Amygdala (tissue), 56 donors: ENCODE data around the gene UBTD1.
A peak's percentile ranks its signal among the peaks of the same experiment; 100 is the strongest.
"Not testable (repeated sequence)": the region's sequence is repeated elsewhere in the genome, so short reads cannot be mapped to it uniquely, and the experiment has no call there.

Experiments used
- DNase-seq, 56 donors: peaks; one replicate each; lab custom pipeline; 2025; lab: John Stamatoyannopoulos, UW

UBTD1 gene

DNA sequence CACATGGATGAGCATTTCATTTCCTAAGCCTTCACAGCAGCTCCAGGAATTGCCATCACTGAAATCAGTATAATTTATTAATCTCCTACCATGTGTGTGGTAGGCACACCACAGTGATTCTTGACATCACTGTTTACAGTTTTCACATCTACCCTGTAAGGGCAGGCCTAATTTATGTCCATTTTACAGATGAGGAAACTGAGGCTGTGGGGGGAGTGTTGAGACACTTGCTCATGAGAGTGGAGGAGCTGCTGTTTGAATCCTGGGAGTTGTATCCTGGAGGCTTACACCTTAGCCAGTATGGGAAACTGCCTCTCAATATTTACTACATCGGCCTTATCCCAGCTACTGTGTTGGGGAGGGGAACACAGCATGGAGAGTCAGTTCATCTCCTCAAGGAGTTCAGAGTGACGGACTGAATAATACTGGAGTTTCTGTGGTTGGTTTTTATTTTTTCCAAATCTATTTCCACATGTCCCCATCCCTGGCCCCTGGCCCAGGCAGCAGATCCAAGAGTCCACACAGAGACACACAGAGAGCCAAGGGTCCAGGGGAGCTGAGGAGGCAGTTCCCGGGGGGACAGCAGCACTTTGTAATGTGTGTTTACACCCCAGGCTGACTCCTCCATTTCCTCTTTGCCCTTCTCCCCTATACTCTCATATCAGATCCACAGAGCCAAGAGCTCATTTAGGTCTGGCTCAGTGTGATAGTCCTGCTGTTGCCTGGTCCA, 13.2 kb downstream of the UBTD1 start:
- no peak for DNase-seq

DNA sequence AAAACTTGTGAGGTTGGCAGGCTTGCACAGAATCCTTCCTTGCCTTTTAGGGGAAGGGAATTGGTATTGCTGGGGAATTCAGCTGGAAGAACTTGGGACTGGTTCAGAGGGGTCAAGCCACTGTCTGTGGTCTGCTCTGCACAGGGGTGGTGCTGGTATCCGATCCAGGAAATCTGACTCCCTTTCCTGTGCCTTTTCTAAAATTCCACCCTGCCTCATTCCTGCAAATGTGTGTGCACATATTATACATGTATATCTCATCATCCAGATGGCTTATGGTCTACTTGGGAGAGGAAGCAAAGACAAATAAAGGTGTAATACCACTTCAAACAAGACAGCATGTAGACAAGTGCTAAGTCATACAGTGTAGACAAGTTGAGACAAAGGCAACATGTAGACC, 14.3 kb downstream of the UBTD1 start:
- DNase-seq, result no peak

DNA sequence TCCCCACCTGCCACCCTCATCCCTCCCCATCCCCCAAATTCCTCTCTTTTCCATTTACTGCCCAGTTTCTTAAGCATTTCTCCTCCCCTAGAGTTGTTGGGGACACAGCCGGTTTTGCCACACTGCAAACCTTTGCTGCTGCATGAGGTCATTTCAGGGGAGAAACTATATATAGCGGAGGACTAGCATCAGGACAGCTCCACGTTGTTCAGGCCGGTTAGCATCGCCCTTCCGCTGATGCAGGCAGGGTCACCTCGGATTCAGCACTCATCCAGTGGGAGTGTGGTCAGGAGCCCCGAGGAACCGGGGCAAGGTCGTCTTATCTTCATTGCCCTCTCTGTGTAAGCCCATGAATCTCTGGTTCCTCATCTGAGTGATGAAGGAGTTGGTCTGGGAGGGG, 15.6 kb downstream of the UBTD1 start:
- DNase-seq, result no peak

DNA sequence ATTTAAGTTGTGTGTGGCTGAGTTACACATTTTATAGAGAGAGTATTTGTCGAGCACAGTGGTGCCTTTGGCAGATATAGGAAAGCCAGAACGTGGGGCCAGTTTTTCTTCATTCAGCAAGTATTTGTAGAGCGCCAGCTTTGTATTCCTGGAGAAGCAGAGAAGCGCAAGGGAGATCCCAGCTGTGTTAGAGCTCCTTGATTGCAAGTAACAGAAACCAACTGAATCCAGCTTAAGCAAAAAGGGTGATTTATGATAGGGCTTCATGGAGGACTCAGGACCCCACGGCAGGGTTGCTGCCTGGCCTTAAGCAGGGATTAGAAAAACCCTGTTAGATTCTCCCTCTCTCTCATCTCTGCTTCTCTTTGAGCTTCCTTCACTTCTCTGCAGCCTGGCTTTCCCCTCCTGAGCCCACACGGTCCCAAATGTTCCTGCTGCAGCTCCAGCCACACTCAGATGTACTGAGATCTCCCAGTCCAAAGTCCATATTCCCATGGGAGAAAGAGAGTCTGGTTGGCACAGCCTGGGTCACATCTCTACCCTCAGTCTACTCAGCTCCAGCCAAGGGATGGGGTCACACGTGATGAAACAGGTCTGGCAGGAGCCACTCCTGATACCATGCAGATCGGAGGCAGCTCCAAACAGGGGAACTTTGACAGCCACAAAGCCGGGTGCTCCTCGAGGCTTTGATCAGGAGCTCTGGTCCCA, 16.7 kb downstream of the UBTD1 start:
- DNase-seq, result no peak

DNA sequence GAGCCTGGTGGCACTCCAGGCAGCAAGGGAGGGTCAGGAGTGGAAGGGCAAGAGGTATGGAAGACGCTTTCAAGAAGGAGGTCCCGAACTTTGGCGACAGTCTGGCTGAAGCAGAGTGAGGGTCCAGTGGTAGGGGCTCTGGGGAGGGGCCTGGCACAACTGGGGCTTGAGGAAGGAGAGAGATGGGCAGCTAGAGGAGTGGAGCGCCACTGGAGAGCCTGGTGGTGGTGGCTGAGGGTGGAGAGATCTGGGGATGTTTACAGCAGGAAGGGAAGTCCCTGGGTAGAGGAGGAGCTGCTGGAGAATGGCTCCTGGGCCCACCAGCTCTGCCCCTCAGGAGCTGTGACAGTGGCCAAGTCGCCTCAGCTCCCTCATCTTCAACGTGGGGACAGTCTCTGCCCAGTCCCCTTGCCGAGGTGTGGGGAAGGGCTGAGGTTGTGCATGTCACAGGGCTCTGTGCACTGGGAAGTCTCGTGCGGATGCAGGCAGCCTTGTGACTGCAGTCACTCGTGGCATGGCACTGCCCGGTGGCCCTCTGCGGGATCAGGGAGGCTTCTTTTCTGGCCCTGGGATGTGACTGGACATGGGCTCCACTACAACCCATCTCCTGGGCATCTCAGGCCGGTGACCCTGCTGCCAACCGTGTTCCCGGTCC, 18.5 kb downstream of the UBTD1 start:
- no peak for DNase-seq

DNA sequence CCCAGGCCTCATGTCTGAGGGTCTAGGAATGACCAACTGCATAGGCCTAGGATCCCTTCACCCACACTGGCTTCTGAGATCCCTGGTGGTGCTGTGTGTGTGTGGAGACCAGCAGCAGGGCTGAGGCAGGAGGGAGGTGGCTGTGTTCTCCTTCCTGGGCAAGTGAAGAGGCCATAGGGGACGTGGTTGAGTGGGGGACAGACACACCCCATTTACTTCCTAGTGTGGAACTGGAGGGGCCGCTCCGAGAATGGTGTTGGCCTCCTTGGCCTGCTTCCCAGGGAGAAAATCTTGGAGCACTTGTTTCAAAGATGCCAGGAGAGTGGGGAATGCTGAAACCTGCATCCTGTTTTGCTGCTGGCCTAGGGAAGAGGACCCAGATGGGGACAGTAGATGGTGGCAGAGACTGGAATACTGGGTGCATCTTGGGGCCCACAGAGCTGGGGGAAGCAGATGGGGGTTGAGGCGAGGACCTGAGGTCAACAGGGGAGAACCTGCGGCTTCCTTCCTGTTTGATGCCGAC, 19.1 kb downstream of the UBTD1 start:
- DNase-seq, result no peak

DNA sequence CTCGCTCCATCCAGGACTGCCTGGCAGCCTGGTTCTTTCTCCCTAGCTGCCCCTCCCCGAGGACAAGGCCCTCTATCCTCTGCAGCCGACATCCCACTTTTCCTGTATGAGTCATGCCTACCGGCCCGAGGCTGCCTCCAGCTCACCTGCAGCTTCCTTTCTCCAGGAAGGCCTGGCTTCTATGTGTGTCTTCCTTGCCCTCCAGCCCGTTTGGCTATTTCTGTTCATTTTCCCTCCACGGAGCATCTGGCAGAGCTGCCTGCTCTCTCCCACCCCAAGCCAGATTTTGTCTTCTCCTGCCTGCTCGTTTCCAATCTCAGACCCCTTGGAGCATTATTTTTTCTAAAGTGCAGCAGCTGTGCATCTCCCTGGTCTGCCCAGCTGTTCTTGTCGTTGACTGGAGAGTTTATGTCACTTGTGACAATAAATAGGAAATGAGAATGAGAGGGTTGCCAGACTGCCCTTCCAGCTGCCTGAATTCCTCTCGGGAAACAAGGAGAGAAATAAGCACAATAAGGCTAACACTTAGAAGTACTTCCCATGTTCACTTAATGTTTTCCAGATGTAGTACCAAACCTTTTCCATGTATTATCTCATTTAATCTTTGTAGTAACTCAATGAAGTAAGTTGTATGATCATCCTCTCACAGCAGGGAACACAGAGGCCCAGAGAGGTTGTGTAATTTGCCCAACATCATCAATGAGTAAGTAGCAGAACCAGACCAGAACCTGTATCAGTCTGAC, 19.7 kb downstream of the UBTD1 start:
- no peak for DNase-seq

DNA sequence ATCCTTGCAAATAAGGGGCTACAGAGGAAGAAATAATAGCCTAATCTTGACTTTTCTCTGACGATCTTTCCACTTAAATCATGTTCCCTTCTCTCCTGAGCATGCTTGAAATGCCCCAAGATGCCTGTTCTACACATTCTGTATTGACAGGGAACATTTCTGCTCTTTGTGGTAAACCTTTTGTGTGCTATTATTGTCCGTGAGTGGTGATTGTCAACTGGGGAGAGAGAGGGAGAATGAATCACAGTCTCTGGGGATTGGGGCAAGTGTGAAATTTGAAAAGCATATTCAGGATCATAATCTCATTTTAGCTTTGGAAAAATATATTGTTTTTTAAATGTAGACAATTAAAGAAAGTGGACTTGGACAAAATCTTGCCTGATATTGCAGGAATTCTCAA, 20.6 kb downstream of the UBTD1 start:
- no peak for DNase-seq

DNA sequence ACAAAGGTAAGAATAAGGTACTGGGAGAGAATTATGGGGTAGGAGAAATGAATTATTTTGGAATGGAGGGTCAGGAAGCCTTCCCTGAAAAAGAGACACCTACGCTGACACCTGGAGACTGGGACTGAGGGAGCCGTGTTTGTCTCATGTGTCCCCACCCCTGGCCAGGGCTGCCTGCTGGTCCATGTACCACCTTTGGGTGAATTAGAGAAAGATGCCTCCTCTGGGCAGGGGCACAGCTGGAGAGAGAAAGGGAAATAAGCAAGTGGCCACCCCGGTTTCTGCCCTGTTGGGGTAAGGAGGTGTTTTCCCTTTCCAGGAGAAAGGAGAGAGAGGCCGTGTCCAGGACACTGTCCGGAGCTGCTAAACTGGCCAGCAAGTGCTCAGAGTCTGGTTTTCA, 21.8 kb downstream of the UBTD1 start:
- DNase-seq, result no peak

DNA sequence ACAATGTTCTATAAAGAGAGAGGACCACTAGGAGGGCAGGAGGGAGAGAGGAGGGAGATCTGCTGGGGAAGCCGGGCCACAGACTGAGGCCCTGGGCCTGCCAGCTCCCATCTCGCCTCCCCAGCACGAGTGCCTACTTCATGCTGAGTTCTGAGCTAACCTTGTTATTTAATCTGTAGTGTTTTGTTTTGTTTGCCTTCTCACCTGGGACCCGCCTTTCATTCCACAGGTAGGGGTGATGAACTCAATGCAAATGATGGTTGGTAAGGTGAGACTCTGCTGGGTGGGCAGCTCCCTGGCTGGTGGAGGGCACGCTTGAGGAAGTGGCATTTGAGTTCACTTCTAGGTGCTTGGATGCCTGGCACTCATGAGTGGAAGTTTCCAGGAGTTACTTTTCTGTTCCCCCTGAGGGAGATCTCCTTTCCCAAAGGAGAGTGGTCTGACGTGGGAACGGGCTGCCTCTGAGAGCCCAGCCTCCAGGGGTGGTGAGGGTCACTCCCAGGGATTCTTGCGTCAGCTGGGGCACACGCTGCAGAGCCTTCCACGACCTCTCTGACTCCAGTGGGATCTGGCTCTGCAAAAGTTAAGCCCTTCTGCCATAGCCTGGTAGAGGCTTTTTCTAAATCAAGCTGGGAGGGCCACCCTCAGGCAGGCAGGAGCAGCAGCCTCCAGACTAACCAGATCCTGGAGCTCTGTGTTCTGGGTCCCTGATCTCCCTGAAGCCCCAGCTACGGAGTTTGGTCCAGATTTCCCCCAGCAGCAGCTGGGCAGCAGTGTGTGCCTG, 22.4 kb downstream of the UBTD1 start:
- DNase-seq, result no peak

DNA sequence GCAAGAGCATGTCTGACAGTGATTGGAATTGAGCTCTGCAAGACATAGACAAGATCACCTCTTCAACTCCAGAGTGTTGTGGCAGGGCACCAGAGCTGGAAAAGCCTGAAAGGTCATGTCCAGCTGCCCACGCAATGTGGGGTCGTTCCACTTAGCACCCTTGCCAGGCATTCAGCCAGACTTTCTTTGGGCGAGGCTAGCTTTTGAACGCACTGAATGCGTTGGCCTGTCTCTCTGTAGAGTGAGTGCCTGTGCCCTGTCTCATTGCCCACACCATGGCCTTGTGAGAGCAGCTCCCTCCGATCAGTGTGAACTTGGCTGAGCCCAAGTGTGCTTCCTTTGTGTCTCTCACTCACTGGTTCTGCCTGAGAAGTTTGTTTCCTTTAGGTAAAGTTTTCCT, 23.3 kb downstream of the UBTD1 start:
- peak in 3 of 56 donors; percentile 6 to 25 (median 6) for DNase-seq

DNA sequence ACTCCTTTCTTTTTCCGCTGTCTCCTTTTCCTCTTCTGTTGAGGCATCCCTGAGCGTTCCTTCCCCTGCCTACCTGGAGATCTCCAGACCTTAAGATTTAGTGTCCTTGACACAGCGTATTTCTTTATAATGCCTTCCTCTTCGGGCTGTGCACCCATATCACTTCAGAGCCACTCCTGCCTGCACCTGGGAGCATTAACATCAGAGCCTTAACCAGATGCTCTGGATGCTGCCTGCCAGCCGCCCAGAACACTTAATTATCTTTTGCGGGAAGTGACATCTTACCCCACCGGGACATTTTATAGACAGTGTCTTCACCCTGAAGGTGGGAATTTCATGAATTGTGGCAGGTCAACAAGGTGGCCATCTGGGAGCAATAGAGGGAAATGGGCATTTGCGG, 24.2 kb downstream of the UBTD1 start:
- no peak for DNase-seq

DNA sequence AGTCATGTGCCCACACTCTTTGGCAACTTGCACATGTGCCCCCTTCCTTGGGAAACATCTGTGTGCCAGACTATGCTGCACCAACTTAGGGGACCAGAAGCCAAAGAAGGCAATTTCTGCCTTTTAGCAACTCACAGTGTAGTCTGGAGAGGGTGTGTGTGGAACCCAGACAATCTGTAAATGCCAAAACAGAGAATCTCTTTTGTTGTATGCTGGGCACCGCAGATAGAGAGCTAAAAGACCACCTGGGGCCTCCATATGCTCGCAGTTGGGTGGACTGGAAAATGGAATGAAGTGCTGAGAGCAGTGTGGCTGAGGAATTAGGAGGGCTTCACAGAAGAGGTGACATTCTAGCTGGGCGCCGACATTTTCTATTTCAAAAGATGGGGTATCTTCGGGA, 26.4 kb downstream of the UBTD1 start:
- no peak for DNase-seq

DNA sequence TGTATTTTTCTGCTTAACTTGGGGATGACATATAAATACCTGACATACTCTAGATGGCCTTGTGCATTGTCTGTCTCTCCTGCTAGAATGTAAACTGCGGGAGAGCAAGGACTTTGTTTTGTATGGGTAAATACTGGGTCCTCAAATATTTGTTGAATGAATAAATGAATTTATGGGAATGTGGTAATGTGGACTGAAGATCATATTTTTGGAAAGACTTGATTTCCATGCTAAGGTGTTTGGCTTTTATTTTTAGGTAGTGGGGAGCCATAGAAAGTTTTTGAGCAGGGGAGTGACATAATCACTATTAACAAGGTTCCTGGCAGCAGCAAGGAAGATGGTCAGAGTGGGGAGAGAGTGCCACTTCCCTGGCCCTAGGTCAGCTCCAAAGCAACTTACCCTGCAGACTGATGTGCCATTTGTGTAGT, 27.0 kb downstream of the UBTD1 start:
- no peak for DNase-seq

DNA sequence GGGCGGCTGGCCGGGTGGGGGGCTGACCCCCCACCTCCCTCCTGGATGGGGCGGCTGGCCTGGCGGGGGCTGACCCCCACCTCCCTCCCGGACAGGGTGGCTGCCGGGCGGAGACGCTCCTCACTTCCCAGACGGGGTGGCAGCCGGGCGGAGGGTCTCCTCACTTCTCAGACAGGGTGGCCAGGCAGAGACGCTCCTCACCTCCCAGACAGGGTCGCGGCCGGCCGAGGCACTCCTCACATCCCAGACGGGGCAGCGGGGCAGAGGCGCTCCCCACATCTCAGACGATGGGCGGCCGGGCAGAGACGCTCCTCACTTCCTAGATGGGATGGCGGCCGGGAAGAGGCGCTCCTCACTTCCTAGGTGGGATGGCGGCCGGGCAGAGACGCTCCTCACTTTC, 30.2 kb downstream of the UBTD1 start:
- DNase-seq, result not testable (repeated sequence)

DNA sequence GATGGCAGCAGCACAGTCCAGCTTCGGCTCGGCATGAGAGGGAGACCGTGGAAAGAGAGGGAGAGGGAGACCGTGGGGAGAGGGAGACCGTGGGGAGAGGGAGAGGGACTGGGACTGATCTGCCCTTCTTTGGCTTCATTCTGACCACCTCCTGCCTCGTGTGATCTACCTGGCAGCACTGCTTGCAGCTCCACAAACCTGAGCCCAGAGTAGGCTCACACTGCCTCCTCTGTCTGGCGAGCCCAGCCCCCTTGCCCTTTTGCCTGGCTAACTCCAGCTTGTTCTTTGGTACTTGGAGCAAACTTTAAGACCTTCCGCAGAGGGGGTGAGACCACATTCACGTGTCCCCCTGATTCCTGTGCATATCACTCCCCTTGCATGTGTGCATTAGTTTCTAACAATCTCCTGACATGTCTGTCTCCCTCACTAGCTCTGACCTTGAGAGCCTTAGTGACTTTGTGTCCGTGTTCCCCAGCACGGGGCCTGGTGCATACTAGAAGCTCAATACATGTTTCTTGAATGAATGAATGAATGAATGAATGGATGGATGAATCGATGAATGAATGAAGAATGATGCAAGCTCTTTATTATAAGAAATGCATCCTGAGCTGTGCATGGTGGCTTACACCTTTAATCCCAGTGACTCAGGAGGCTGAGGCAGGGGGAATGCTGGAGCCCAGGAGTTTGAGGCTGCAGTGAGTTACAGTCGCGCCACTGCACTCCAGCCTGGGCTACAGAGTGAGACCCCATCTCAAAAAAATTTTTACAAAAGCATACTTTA, 31.2 kb downstream of the UBTD1 start:
- no peak for DNase-seq

DNA sequence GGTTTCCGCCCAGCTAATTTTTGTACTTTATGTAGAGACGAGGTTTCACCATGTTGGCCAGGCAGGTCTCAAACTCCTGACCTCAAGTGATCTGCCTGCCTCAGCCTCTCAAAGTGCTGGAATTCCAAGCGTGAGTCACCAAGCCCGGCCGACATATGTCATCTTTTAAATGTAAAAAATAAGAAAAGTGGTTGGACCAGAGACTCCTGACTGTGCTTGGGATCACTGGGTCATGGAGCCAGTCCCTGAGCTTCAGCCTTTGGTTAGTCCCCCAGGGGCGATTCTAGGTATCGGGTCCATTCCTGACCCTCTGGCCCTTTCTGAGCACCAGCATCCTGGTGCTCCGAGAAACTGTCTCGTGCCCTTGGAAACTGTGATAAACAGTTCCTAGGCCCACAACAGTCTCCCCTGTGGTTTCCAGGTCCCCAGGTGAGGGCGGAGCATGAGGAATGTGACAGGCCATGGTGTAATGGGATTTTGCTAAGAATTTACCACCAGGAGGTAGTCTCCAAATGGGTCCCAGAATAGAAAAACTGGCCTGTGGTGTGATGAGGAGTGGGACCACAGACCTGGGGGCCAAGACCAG, 32.8 kb downstream of the UBTD1 start:
- DNase-seq, result no peak

DNA sequence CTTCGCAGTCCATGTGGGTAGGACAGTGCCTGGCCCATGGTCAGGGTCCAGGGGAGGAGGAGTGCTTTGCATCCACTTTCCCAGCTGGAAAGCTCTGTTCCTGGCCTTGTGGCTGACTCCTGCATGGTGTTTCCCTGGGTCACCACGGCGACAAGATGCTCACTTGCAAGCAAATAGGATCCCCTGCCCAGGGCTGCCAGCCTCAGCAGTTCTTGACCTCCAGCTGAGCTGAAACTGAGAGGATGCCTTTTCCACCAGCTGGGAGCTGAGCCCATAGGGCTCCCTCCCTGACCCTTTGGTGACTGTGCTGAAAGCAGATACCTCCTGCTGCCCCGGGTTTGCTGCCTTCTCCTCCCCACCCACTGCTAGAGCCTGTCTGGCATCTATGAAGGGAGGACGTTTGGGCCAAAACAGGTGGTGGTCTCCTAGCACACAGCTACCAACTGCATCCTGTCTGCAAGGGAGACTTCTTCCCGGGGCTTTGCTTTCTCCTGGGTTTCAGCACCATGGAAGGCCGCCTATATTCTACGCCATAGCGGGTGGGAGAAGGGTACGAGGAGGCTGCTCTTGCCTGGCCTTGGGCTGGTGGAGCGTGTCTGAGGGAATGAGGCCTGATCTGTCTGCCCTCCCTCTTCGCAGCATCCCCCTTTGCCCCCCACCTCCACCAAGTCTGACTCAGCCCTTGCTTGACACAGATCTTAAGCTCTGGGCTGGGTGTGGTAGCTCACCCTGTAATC, 34.4 kb downstream of the UBTD1 start:
- peak in 32 of 56 donors; percentile 7 to 75 (median 31) for DNase-seq
